ENCODE data around the gene DCX.

DNA sequence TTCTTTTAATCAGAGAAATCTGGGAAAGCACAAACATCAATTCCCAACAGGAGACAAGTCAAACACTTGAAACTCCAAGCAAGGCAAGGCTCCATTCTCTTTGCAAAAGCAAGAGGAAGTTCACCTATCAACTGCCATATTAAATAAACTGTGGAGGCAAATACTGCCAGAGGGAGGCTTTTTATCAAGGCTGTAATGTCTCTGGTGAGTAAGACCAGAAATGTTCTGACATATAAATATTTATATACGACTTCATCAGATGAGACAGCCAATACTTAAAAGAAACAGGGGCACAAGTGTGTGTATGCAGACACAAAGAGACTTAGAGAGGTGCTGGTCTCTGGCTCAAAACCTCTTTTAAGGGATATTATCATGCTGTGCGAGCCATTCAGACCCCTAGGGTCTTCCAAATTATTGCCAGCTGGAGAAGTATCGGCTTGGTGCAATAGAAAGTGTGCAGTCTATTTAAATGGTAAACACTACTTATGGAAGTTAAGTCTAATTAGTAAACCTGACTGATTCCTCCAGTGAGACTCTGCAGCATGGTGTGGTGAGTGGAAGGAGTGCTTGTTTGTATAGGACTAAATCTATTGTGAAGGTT, 24.4 kb downstream of the DCX start:
- TF ChIP-seq, protein P1, sequence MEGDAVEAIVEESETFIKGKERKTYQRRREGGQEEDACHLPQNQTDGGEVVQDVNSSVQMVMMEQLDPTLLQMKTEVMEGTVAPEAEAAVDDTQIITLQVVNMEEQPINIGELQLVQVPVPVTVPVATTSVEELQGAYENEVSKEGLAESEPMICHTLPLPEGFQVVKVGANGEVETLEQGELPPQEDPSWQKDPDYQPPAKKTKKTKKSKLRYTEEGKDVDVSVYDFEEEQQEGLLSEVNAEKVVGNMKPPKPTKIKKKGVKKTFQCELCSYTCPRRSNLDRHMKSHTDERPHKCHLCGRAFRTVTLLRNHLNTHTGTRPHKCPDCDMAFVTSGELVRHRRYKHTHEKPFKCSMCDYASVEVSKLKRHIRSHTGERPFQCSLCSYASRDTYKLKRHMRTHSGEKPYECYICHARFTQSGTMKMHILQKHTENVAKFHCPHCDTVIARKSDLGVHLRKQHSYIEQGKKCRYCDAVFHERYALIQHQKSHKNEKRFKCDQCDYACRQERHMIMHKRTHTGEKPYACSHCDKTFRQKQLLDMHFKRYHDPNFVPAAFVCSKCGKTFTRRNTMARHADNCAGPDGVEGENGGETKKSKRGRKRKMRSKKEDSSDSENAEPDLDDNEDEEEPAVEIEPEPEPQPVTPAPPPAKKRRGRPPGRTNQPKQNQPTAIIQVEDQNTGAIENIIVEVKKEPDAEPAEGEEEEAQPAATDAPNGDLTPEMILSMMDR (conservative IDR thresholded peaks at IDR 0.05 in 1 of 2, IDR thresholded peaks at IDR 0.05 in 1 of 2; ENCODE audit: extremely low read depth in 1 of 2, insufficient read depth in 1 of 2, low read depth in 1 of 2, low read length in 2 of 2): no peak
- no peak for TF ChIP-seq EZH2 (IDR thresholded peaks at IDR 0.05; ENCODE audit: borderline replicate concordance, low read length)

Data from mammary epithelial cell (primary cell).